IPS-18a (cell line): Measurements from ENCODE around the gene PDZD4.

Experiments used
- H3K27ac ChIP-seq: one replicate; pipeline ENCODE4 v1.5.1; 2013; ENCODE audit warnings: low read length
- H3K27me3 ChIP-seq: one replicate; pipeline ENCODE4 v1.6.1; 2013; ENCODE audit warnings: mild to moderate bottlenecking, low read length; ENCODE audit not compliant: control insufficient read depth, insufficient read depth
- H3K36me3 ChIP-seq: one replicate; pipeline ENCODE4 v1.6.1; 2013; ENCODE audit warnings: low read depth, low read length; ENCODE audit not compliant: control insufficient read depth
- H3K4me1 ChIP-seq: one replicate; pipeline ENCODE4 v1.6.1; 2013; ENCODE audit warnings: low read depth, low read length; ENCODE audit not compliant: control insufficient read depth
- H3K4me3 ChIP-seq: one replicate; pipeline ENCODE4 v1.5.1; 2013; ENCODE audit warnings: low read length
- H3K9ac ChIP-seq: one replicate; pipeline ENCODE4 v1.6.1; 2013; ENCODE audit warnings: mild to moderate bottlenecking, low read length, moderate library complexity
- H3K9me3 ChIP-seq: one replicate; pipeline ENCODE4 v1.6.1; 2013; ENCODE audit warnings: low read depth, low read length; ENCODE audit not compliant: control insufficient read depth

Gene PDZD4

GRCh38 chrX:153873282-153874084 lies 43.1 kb upstream of the PDZD4 start:
- H3K4me1 ChIP-seq = peaks cover 4% of the 10 kb centered on the region
- H3K36me3 ChIP-seq = no peaks in the 10 kb centered on the region
- H3K4me3 ChIP-seq = no peak overlapping the region
- H3K9ac ChIP-seq = no peak overlapping the region
- no peak overlapping the region for H3K27ac ChIP-seq
- H3K9me3 ChIP-seq = peaks cover 3% of the 10 kb centered on the region
- no peaks in the 10 kb centered on the region for H3K27me3 ChIP-seq

- no peak overlapping the region for H3K27ac ChIP-seq
- no peak overlapping the region for H3K9ac ChIP-seq
- no peaks in the 10 kb centered on the region for H3K27me3 ChIP-seq
- H3K4me1 ChIP-seq = no peaks in the 10 kb centered on the region
- no peak overlapping the region for H3K4me3 ChIP-seq
- H3K36me3 ChIP-seq = peaks cover 3% of the 10 kb centered on the region
- H3K9me3 ChIP-seq = peaks cover 3% of the 10 kb centered on the region
These were observed 41.9 kb upstream of the PDZD4 start for GRCh38 chrX:153871946-153872878.

- H3K27ac ChIP-seq = no peak overlapping the region
- H3K27me3 ChIP-seq = no peaks in the 10 kb centered on the region
- no peak overlapping the region for H3K4me3 ChIP-seq
- no peak overlapping the region for H3K9ac ChIP-seq
- H3K4me1 ChIP-seq = no peaks in the 10 kb centered on the region
- H3K9me3 ChIP-seq = peaks cover 3% of the 10 kb centered on the region
- H3K36me3 ChIP-seq = peaks cover 3% of the 10 kb centered on the region
These were observed 41.1 kb upstream of the PDZD4 start for GRCh38 chrX:153871451-153871850.

GRCh38 chrX:153870791-153871360 lies 40.5 kb upstream of the PDZD4 start:
- Histone ChIP-seq H3K9ac (no peak overlapping the region), H3K4me3 (no peak overlapping the region), H3K27me3 (no peaks in the 10 kb centered on the region), H3K9me3 (peaks cover 3% of the 10 kb centered on the region), H3K36me3 (peaks cover 3% of the 10 kb centered on the region), H3K27ac (no peak overlapping the region), H3K4me1 (no peaks in the 10 kb centered on the region)

- H3K9me3 ChIP-seq = peaks cover 3% of the 10 kb centered on the region
- no peaks in the 10 kb centered on the region for H3K4me1 ChIP-seq
- H3K9ac ChIP-seq = no peak overlapping the region
- H3K27ac ChIP-seq = no peak overlapping the region
- H3K4me3 ChIP-seq = no peak overlapping the region
- peaks cover 3% of the 10 kb centered on the region for H3K36me3 ChIP-seq
- no peaks in the 10 kb centered on the region for H3K27me3 ChIP-seq
These were observed 39.9 kb upstream of the PDZD4 start for GRCh38 chrX:153870288-153870690.

- H3K27me3 ChIP-seq = no peaks in the 10 kb centered on the region
These were observed 39.3 kb upstream of the PDZD4 start for GRCh38 chrX:153869473-153870287.

GRCh38 chrX:153868576-153869472 lies 38.5 kb upstream of the PDZD4 start:
- H3K9me3 ChIP-seq = peaks cover 3% of the 10 kb centered on the region
- H3K9ac ChIP-seq = no peak overlapping the region
- H3K36me3 ChIP-seq = peaks cover 3% of the 10 kb centered on the region
- no peak overlapping the region for H3K27ac ChIP-seq
- no peaks in the 10 kb centered on the region for H3K4me1 ChIP-seq
- no peak overlapping the region for H3K4me3 ChIP-seq
- H3K27me3 ChIP-seq = no peaks in the 10 kb centered on the region

More at GRCh38 chrX:153869473-153870287, 39.3 kb upstream of the PDZD4 start:
- Histone ChIP-seq H3K36me3 (peaks cover 3% of the 10 kb centered on the region), H3K4me1 (no peaks in the 10 kb centered on the region), H3K27ac (no peak overlapping the region), H3K9me3 (peaks cover 3% of the 10 kb centered on the region), H3K9ac (no peak overlapping the region), H3K4me3 (no peak overlapping the region)

- Histone ChIP-seq H3K27me3 (no peaks in the 10 kb centered on the region), H3K4me1 (no peaks in the 10 kb centered on the region), H3K9me3 (peaks cover 3% of the 10 kb centered on the region), H3K27ac (no peak overlapping the region), H3K36me3 (peaks cover 3% of the 10 kb centered on the region), H3K4me3 (no peak overlapping the region), H3K9ac (no peak overlapping the region)
These were observed 37.3 kb upstream of the PDZD4 start for GRCh38 chrX:153867671-153868070.

GRCh38 chrX:153867139-153867538 lies 36.8 kb upstream of the PDZD4 start:
- H3K27ac ChIP-seq = no peak overlapping the region
- no peaks in the 10 kb centered on the region for H3K4me1 ChIP-seq
- no peak overlapping the region for H3K9ac ChIP-seq
- H3K36me3 ChIP-seq = peaks cover 3% of the 10 kb centered on the region
- H3K27me3 ChIP-seq = no peaks in the 10 kb centered on the region
- H3K9me3 ChIP-seq = peaks cover 3% of the 10 kb centered on the region
- H3K4me3 ChIP-seq = no peak overlapping the region

- H3K27me3 ChIP-seq = no peaks in the 10 kb centered on the region
- peaks cover 3% of the 10 kb centered on the region for H3K36me3 ChIP-seq
- H3K9ac ChIP-seq = no peak overlapping the region
- H3K4me3 ChIP-seq = no peak overlapping the region
- H3K9me3 ChIP-seq = peaks cover 3% of the 10 kb centered on the region
- H3K4me1 ChIP-seq = no peaks in the 10 kb centered on the region
- no peak overlapping the region for H3K27ac ChIP-seq
These were observed 36.1 kb upstream of the PDZD4 start for GRCh38 chrX:153866302-153867019.
